GM23338 (cell line): ENCODE results near the gene FER. TPM values are rescaled to one million over a fixed set of nuclear protein-coding genes. Genes with fewer than 3 reads are reported as not detected.
A peak's percentile ranks its signal among the peaks of the same experiment; 100 is the strongest.

Experiments
- ATAC-seq: fragments of 200-7000 bp; cut with Tn5 transposase; 3 replicates; pipeline ENCODE4 v1.9.1; 2020
- DNase-seq: peaks from one replicate; pipeline ENCODE4 v3.0.0-alpha.2; 2015; ENCODE audit warnings: low spot score
- H2AFZ ChIP-seq: fragments of 200-600 bp; sonication (generic); 2 replicates; pipeline ENCODE4 v1.8.0; 2016; ENCODE audit warnings: antibody characterized with exemption, mild to moderate bottlenecking, moderate library complexity
- H3F3A ChIP-seq: fragments of 200-600 bp; sonication (generic); replicated peaks from 2 replicates; pipeline ENCODE4 v1.8.0; 2017; ENCODE audit warnings: antibody characterized with exemption, mixed run types, low read depth
- H3K27ac ChIP-seq: fragments of 200-600 bp; sonication (generic); 2 replicates; pipeline ENCODE4 v1.6.1; 2016; ENCODE audit warnings: low read depth
- H3K27me3 ChIP-seq: fragments of 200-600 bp; sonication (generic); 2 replicates; pipeline ENCODE4 v1.8.0; 2016; ENCODE audit warnings: mild to moderate bottlenecking, mixed run types, moderate library complexity; ENCODE audit not compliant: insufficient read depth
- H3K36me3 ChIP-seq: fragments of 200-600 bp; sonication (generic); 2 replicates; pipeline ENCODE4 v1.8.0; 2016; ENCODE audit warnings: mild to moderate bottlenecking; ENCODE audit not compliant: insufficient read depth
- H3K4me1 ChIP-seq: fragments of 200-600 bp; sonication (generic); 2 replicates; pipeline ENCODE4 v1.8.0; 2016; ENCODE audit warnings: mild to moderate bottlenecking, moderate library complexity; ENCODE audit not compliant: insufficient read depth
- H3K4me2 ChIP-seq: fragments of 200-600 bp; sonication (generic); 2 replicates; pipeline ENCODE4 v1.7.1; 2017; ENCODE audit warnings: mixed run types
- H3K4me3 ChIP-seq: fragments of 200-600 bp; sonication (generic); 2 replicates; pipeline ENCODE4 v1.6.1; 2016; ENCODE audit warnings: mixed run types
- H3K79me2 ChIP-seq: fragments of 200-600 bp; sonication (generic); replicated peaks from 2 replicates; pipeline ENCODE4 v1.8.0; 2017; ENCODE audit warnings: mild to moderate bottlenecking; ENCODE audit not compliant: insufficient read depth
- H3K9me2 ChIP-seq: fragments of 200-600 bp; sonication (generic); 2 replicates; pipeline ENCODE4 v1.8.0; 2017; ENCODE audit not compliant: insufficient read depth
- H4K20me1 ChIP-seq: fragments of 200-600 bp; sonication (generic); replicated peaks from 2 replicates; pipeline ENCODE4 v1.8.0; 2017; ENCODE audit warnings: mild to moderate bottlenecking; ENCODE audit not compliant: insufficient read depth
- H3K27ac Mint-ChIP-seq: 2 replicates; pipeline ENCODE4 v1.8.0; 2020; ENCODE audit warnings: inconsistent platforms, mild to moderate bottlenecking, moderate library complexity, mixed read lengths
- H3K27me3 Mint-ChIP-seq: 3 replicates; pipeline ENCODE4 v1.8.0; 2022; ENCODE audit warnings: low read depth, mild to moderate bottlenecking, moderate library complexity, mixed read lengths, inconsistent platforms; ENCODE audit not compliant: insufficient read depth, poor library complexity
- H3K36me3 Mint-ChIP-seq: 3 replicates; pipeline ENCODE4 v1.8.0; 2021; ENCODE audit warnings: low read depth, mild to moderate bottlenecking, inconsistent platforms, moderate library complexity, mixed read lengths
- H3K4me1 Mint-ChIP-seq: 3 replicates; pipeline ENCODE4 v1.8.0; 2020; ENCODE audit warnings: mild to moderate bottlenecking, inconsistent platforms, mixed read lengths
- H3K4me3 Mint-ChIP-seq: 3 replicates; pipeline ENCODE4 v1.8.0; 2021; ENCODE audit warnings: moderate library complexity, mild to moderate bottlenecking, inconsistent platforms, mixed read lengths
- H3K9me3 Mint-ChIP-seq: 3 replicates; pipeline ENCODE4 v1.8.0; 2020; ENCODE audit warnings: moderate library complexity, mild to moderate bottlenecking, inconsistent platforms, mixed read lengths
- CREB1 ChIP-seq: fragments of 250-450 bp; sonication (Bioruptor Pico); IDR thresholded peaks from 2 replicates; pipeline ENCODE4 v1.5.0; 2020; ENCODE audit warnings: low read depth, mild to moderate bottlenecking, moderate library complexity
- CTCF ChIP-seq, 2 experiments: fragments of 200-600 bp in 1 of 2; sonication (generic) in 1 of 2; conservative IDR thresholded peaks; 2 replicates each; pipeline versions ENCODE4 v1.5.1 to v1.6.1; 2016 to 2017; ENCODE audit warnings: antibody characterized with exemption in 2 of 2, low read depth in 2 of 2, mild to moderate bottlenecking in 2 of 2, moderate library complexity in 1 of 2
- ETS1 ChIP-seq: IDR thresholded peaks from 2 replicates; pipeline ENCODE4 v1.6.1; 2016; ENCODE audit warnings: antibody characterized with exemption
- JUNB ChIP-seq: IDR thresholded peaks from one replicate; pipeline ENCODE4 v1.6.1; 2016; ENCODE audit warnings: antibody characterized with exemption; ENCODE audit not compliant: unreplicated experiment
- NANOG ChIP-seq: IDR thresholded peaks from 2 replicates; pipeline ENCODE4 v1.6.1; 2016; ENCODE audit warnings: antibody characterized with exemption, borderline replicate concordance
- STAT1 ChIP-seq: IDR thresholded peaks from one replicate; pipeline ENCODE4 v1.6.1; 2016; ENCODE audit warnings: antibody characterized with exemption; ENCODE audit not compliant: unreplicated experiment
- ZNF114 ChIP-seq: fragments of 250-450 bp; sonication (Bioruptor Pico); IDR thresholded peaks from 2 replicates; pipeline ENCODE4 v1.5.0; 2020; ENCODE audit warnings: mild to moderate bottlenecking, moderate library complexity
- ZNF331 ChIP-seq: fragments of 250-450 bp; sonication (Bioruptor Pico); IDR thresholded peaks from 2 replicates; pipeline ENCODE4 v1.5.0; 2020; ENCODE audit warnings: low read depth, mild to moderate bottlenecking, moderate library complexity
- polyA plus RNA-seq: library from polyadenylated mRNA; unstranded; fragments of >200 nt; fragmentation: Nextera tagmentation; extraction: Ambion mirVana; gene quantifications from 2 replicates; pipeline ENCODE4 v1.2.1, GENCODE V29; 2016
- total RNA-seq: library from RNA; depleted of rRNA; stranded (reverse); fragments of >200 nt; shearing (Covaris generic); gene quantifications from 2 replicates; pipeline ENCODE4 v1.2.3, GENCODE V29; 2014

FER gene
- total and polyA plus RNA-seq, 2 experiments from 2014 or later, result 17.4 to 34.8 TPM

DNA sequence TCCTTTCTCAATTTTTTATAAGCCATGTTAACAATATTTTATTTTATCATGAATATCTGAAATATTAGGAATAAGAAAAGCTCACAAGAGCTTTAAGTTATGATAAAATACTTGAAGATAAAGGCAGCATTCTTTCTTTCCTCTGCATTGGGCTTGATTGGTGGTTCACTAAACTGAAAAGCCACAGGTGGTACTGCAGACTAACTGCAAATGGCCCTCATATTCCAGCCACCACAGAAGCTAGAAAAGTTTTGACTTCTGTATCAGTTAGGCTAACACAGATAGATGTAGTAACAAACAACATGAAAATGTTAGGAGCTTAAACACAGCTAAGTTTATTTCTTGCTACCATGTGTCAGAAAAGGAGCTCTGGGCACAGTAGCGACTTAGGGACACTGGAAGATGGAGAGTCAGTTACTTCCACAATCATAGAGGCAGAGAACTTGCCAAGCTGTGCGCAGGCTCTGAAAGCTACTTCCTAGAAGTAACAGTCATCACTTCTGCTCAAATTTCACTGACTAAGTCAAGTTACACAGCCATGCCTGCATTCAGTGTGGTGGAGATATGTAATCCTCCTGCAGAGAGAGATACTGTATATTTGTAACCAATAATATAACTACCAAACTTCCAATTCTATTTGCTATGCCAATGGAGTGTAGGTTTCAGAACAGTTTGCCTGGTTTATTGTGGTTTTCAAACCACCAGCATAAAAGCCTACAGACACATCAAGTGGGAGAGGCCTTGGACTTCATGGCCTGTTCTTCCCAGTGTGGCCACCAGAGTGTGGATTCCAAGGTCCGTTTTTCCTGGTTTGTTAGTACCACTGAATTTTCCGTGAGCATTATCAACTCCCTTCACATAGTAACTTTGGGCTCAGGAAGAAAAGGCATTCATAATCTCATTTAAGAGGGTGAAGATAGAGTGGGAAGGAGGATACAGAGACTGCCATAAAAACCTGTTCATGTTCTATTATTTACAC lies 393.8 kb downstream of the FER start:
- H3K9me3 Mint-ChIP-seq, result no peaks in the 10 kb centered on the region
- no peaks in the 10 kb centered on the region for H3F3A ChIP-seq

GRCh38 chr5:109143031-109143430 lies 395.3 kb downstream of the FER start:
- Histone ChIP-seq H3F3A (no peaks in the 10 kb centered on the region), H3K4me2 (no peak overlapping the region), H2AFZ (no peak overlapping the region), H3K9me2 (no peaks in the 10 kb centered on the region), H3K27ac (no peak overlapping the region), H3K4me1 (no peaks in the 10 kb centered on the region), H3K4me3 (no peak overlapping the region), H3K27me3 (no peaks in the 10 kb centered on the region), H3K79me2 (no peaks in the 10 kb centered on the region), H3K36me3 (no peaks in the 10 kb centered on the region), H4K20me1 (no peaks in the 10 kb centered on the region)
- no peak overlapping the region for H3K4me3 Mint-ChIP-seq
- no peaks in the 10 kb centered on the region for H3K36me3 Mint-ChIP-seq
- H3K4me1 Mint-ChIP-seq, result peaks cover 6% of the 10 kb centered on the region
- no peak overlapping the region; the same call in 1 of the 2 replicates for H3K27ac Mint-ChIP-seq
- no peak for DNase-seq
- no peak for TF ChIP-seq NANOG
- no peak for TF ChIP-seq ZNF331 (CRISPR knock-in tag)
- no peak for TF ChIP-seq ETS1
- TF ChIP-seq ZNF114 (CRISPR knock-in tag), result no peak
- no peak for TF ChIP-seq STAT1
- no peak for TF ChIP-seq JUNB
- no peaks in the 10 kb centered on the region for H3K27me3 Mint-ChIP-seq
- H3K9me3 Mint-ChIP-seq, result no peaks in the 10 kb centered on the region
- ATAC-seq, result no peak

More for the DNA sequence above, 393.8 kb downstream of the FER start:
- Histone ChIP-seq H3K27ac (no peak overlapping the region), H4K20me1 (no peaks in the 10 kb centered on the region), H3K4me3 (no peak overlapping the region), H3K27me3 (no peaks in the 10 kb centered on the region), H3K4me1 (no peaks in the 10 kb centered on the region), H3K79me2 (no peaks in the 10 kb centered on the region), H3K9me2 (no peaks in the 10 kb centered on the region), H3K36me3 (no peaks in the 10 kb centered on the region), H2AFZ (no peak overlapping the region), H3K4me2 (no peak overlapping the region)
- DNase-seq, result peak; percentile 39
- peak; percentile 69 for ATAC-seq
- H3K27ac Mint-ChIP-seq, result peak overlapping the region; percentile 50; the same call in 1 of the 2 replicates
- peaks cover 6% of the 10 kb centered on the region for H3K4me1 Mint-ChIP-seq
- H3K4me3 Mint-ChIP-seq, result no peak overlapping the region
- no peaks in the 10 kb centered on the region for H3K27me3 Mint-ChIP-seq
- TF ChIP-seq CTCF (conservative IDR thresholded peaks at IDR 0.05; ENCODE audit: low read depth in 2 of 2), result peak; percentile 16 to 34; a peak in 1 of 4 replicates
- no peak for TF ChIP-seq CREB1
- H3K36me3 Mint-ChIP-seq, result no peaks in the 10 kb centered on the region
